NCI-H1930 (cell line): ENCODE data around the gene CMKLR1.

ENCODE experiments used
- DNase-seq, 2 experiments: peaks; one replicate each; lab custom pipeline; 2025; lab: John Stamatoyannopoulos, UW

CMKLR1 gene

DNA sequence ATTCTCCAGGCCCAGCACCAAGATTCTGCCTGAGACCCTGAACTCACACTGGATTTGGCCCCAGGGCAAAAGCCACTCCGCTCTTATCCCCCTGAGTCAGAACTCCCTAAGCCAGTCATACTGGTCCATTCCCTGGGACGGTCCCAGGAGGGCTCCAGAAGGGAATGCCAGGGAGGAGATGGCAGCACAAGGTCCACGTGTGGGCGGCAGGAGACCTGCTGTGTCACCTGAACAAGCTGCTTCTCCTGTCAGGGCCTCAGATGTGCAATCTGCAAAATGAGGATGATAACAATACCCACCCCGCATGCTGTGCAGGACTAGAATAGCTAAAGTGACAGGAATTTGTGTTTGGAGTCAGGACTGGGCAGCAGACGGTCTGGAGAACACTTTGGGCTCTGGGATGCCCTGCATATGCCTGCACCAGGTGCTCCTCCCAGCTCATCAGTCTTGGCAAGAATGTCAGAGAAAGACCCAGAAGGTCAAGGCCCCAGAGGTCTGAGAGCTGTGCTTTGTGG lies 40.3 kb downstream of the CMKLR1 start:
- DNase-seq, result no peak

GRCh38 chr12:108297895-108298760 lies 41.0 kb downstream of the CMKLR1 start:
- no peak for DNase-seq

DNA sequence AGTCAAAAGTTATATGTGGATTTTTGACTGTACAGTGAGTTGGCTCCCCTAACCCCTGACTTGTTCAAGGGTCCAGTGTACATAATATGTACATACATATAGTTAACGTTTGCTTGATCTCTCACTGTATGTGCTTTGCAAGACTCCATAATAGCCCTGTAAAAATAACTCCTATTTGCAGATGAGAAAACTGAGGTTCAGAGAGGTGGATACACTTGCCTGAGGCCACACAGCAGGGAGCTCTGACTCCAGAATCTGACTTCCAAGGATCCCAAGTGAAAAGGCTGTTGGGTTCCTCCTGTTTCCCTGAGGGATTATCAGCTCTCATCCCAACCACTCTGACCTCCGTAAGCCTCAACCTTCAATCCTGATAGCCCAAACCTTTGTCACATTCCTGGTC lies 41.7 kb downstream of the CMKLR1 start:
- no peak for DNase-seq

DNA sequence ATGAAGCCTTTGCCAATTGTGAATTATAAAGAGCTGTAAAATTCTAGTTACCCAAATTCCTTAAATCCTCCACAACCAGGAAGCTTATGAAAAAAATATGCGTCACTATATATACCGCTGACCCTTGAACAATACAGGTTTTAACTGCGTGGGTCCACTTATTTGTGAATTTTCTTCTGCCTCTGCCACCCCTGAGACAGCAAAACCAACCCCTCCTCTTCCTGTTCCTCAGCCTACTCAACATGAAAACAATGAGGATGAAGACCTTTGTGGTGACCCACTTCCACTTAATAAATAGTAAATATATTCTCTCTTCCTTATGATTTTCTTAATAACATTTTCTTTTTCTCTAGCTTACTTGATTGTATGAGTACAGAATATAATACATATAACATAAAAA lies 42.2 kb downstream of the CMKLR1 start:
- DNase-seq, result no peak

- no peak for DNase-seq
Observed at GRCh38 chr12:108295641-108296040, 43.5 kb downstream of the CMKLR1 start.

DNA sequence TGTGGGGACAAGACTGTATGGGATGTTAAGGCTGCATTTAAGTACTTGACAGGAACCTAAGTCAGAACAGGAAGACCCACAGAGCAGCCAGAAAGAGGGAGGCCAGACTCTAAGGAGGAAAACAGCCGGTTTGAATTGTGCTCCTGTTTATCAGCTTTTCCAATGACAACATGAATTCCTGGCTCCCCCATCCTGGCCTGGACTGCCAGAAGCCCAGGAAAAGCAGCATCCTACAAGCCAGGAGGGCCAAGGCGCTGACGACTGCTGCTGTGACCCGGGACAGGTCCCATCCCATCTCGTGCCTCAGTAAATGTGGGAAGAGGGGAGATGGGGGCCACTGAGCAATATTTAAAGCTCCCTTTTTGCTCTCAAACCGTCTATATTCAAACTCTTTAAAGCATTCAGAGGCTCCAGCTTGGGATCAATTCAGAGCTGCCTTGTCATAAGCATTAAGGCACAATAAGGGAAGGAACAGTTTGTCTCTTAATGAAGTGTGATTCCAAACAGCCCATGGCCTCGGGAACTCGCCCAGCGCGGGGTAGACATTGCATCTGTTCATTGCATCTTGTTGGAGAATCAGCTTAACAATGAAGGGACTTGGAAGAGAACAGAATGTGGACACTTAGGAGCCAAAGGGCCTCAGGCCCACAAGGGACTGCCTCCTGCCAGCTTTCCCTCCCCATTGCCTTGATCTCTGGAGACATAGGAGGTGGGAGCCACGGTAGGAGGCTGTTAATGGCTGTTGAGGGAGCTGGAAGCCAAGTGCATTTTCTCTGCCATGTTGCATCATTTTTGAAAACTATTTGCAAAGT lies 49.6 kb downstream of the CMKLR1 start:
- no peak for DNase-seq

- no peak for DNase-seq
Observed at GRCh38 chr12:108287227-108287626, 51.9 kb downstream of the CMKLR1 start.

DNA sequence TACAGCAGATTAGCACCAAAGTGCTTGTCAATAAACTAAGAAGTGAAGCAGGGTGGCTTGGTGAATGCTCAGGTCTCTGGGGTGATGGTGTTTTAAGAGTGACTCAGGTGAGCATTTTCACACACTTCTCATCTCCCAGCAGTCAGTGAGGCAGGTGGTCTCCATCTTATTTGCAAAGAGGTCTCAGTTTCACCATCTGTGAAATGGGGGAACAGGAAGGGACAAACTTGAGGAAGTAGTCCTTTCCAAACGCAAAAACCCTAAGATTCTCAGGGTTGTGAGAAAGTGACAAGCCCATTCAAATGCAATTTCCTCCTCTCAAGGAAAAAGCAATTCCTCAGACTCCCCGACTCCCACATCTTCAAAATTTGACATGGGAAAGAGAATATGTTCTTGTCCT lies 54.1 kb downstream of the CMKLR1 start:
- no peak for DNase-seq

DNA sequence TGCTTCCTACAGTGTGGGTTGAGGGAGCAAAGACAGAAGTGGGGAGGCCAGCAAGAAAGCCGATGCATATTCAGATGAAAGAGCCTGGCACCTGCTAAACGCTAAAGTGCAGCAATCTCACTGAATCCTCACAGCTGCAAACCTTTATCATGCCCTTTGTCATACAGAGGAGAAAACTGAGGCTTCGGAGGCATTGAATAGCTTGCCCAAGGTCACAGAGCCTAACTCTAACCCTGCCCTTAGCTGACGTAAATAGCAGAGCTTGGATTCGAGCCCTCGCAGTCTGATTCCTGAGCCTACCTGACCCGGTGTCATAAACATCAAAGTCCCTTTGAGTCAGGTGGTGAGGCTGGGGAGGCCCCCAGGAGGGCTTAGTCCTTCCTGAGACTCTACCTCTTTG lies 54.9 kb downstream of the CMKLR1 start:
- no peak for DNase-seq

GRCh38 chr12:108282676-108283075 lies 56.4 kb downstream of the CMKLR1 start:
- no peak for DNase-seq

GRCh38 chr12:108282160-108282559 lies 57.0 kb downstream of the CMKLR1 start:
- DNase-seq, result no peak

DNA sequence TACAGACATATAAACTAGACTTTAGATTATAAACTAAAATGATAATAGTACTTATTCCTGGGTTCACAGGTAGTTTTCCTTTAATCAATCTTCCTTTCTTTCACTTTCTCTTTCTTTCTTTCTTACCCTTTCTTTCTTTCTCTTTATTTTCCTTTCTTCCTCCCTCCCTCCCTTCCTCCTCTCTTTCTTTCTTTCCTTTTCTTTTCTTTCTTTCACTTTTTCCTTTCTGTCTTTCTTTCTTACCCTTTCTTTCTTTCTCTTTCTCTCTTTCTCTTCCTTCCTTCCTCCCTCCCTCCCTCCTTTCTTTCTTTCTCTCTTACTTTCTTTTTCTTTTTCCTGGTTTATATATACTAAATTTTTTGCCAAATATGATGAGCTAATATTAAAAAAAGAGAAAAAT lies 61.5 kb downstream of the CMKLR1 start:
- DNase-seq, result no peak

- no peak for DNase-seq
Observed at GRCh38 chr12:108273217-108273616, 65.9 kb downstream of the CMKLR1 start.

DNA sequence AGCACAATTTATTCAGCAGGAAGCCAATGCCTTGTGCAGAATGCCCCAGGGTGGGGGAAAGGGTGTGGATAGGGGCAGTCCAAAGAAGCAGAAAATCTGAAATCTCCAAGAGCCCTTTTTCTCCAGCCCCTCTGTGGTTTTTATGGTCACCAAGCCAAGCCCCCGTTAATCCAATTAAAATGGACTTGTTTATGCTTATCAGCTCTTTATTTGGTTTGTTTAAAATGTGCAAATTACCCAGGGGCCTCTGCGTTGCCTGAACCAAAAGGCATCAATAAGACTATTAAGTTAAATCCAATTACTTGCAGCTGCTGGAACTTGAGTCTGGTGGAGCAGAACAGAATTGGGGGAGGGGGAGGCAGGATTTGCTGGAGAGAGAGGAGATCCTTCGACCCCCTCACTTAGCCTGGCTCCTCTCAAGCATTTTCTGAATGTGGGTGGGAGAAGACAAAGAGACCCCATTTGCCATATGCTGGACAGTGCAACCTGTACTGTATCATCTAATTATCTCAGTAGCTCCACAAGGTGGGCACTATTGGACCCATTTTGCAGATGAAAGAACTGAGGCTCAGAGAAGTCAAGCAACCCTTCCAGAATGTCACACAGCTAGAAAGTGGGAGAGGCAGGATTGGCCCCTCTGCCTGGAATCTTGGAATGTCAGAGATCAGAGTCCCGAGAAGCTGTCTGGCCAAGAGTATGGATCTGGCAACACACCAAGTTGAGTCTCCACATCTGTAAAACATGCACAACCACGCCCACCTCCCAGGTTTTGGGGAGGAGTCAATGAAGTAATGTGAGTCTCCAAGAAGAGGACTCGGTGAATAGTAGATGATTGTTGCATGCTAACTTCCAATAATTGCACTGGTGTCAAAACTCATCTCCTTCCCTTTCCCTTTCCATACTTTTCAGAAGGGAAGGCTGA lies 66.9 kb downstream of the CMKLR1 start:
- no peak for DNase-seq

- DNase-seq, result no peak
Observed at GRCh38 chr12:108270849-108271143, 68.3 kb downstream of the CMKLR1 start.

DNA sequence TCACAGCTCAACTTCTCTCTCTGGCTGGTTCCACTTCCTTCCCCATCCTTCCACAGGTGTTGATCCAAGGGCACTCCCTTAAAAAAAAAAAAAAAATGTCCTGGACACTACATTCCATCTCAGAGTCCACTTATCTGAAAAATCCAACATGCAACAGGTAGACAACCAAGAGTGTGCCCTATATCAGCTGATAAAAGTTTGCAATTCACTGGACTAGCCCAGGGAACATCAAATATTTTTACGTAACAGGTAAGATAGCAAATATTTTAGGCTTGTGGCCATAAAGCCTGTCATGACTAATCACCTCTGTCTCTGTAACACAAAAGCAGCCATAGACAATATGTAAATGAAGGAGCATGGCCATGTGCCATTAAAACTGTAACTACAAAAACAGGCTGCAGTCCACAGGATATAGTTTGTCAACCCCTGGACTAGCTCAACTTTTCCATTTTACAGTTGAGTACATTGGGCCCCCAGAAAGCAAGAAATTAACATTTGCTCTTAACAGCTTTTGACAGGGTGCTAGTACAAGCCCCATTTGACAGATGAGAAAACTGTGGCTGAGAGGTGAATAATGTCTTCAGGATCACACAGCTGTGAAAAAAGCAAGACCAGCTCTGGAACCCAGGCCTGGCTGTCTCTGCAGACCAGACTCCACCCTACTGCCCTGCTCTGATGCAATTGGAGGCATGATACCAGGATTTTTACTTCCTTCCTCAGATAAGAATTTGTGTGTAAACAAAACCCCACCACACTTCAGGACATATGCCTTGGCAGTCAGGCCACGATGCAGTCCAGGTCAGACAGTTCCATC lies 68.9 kb downstream of the CMKLR1 start:
- no peak for DNase-seq

DNA sequence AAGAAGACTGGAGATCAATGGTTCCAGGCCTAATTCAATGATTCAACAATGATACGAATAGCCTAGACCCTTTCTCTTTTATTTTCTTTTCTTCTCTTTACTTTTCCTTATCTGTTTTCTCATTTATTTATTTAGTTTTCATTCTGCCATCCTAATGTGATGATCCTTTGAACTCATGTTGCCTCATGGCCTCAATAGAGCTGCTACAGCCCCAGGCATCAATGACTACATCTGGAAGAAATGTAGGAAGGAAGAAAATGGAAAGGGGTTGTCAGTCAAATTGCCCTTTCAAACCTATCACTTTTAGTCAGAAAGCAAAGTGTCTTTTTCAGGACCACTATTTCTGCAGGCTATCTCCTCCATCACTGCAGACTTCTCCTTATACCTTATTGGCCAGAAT lies 69.9 kb downstream of the CMKLR1 start:
- DNase-seq, result no peak

DNA sequence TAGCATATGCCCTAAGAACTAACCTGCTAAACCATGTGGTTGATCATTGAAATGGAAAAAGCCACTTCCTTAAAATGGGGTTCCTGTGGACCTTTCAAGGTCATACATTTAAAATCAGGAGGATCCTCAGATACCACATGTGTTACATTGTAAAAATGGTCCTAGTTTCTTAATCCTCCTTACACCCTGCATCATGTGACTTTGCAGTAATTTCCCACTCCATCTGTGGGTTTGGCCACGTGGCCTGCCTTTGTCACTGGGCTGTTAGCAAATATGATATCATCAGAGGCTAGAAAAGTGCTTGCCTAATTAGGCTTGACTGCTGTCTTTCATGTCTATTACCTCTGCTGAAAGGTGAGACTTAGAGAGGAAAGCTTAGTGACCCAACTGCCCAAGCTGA lies 70.7 kb downstream of the CMKLR1 start:
- no peak for DNase-seq

DNA sequence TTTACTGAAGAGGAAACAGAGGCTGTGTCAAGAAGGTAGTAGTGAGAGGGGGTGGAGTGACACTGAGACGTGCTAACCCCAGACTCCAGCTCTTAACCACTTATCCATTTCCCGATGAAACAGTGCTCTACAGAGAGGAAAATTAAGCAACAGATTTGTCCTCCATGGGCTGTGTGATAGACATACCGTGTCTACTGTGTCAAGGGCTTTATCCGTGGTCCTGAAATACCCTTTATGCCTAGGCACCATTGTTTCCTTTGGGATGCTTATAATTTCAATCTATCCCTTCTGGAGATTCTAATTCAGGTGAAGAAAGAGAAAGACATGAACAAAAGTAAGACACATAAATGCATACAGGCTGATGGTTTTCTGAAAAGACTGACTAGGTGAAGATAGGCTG lies 71.7 kb downstream of the CMKLR1 start:
- no peak for DNase-seq

DNA sequence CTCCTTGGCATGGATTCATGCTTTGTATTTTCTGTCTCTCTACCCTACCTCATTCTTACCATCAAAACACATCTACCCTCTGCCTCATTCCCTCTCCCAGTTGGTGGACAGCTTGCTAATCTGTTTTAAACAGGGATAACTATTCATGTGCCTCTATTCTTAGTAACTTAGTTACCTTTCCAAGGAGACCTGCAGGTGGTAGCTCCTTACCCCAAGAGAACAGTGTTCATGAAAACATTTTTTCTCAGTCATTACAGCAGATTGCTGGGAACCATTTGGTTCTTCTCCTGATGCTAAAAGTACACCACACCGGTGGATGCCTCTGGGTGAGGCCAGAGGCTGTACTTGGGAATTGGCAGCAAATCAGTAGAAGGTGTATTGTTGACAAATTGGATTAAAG lies 73.0 kb downstream of the CMKLR1 start:
- DNase-seq, result no peak

DNA sequence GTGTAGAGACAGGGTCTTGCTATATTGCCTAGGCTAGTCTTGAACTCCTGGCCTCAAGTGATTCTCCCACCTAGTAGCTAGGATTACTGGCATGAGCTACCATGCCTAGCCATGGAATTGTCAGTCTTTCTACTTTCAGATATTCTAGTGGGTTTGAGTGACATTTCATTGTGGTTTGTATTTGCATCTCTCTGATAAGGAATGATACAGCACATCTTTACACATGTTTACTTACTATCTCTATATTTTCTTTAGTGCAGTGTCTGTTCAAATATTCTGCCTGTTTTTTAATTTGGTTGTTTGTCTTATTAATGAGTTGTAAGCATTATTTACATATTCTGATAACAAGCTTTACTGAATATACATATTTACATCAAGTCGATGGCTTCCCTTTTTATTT lies 73.6 kb downstream of the CMKLR1 start:
- no peak for DNase-seq
